GM18526 (cell line): ENCODE data around the gene TPX2.

ENCODE experiments used
- POLR2A ChIP-seq: IDR thresholded peaks from 3 replicates; pipeline ENCODE4 v1.6.1; 2011; ENCODE audit not compliant: insufficient read length; ENCODE audit errors: extremely low read depth

The TPX2 gene

GRCh38 chr20:31704225-31705119, 34.6 kb upstream of the TPX2 start:
- no peak for TF ChIP-seq POLR2A

- TF ChIP-seq POLR2A, result no peak
Observed at GRCh38 chr20:31705191-31705590, 33.9 kb upstream of the TPX2 start.

GRCh38 chr20:31705598-31706597, 33.2 kb upstream of the TPX2 start:
- no peak for TF ChIP-seq POLR2A

- no peak for TF ChIP-seq POLR2A
Observed at GRCh38 chr20:31706607-31707257, 32.4 kb upstream of the TPX2 start.

- no peak for TF ChIP-seq POLR2A
Observed at GRCh38 chr20:31707258-31707615, 31.9 kb upstream of the TPX2 start.

- no peak for TF ChIP-seq POLR2A
Observed at GRCh38 chr20:31707994-31708735, 30.9 kb upstream of the TPX2 start.

GRCh38 chr20:31708736-31709534, 30.2 kb upstream of the TPX2 start:
- no peak for TF ChIP-seq POLR2A

- no peak for TF ChIP-seq POLR2A
Observed at GRCh38 chr20:31709939-31710338, 29.2 kb upstream of the TPX2 start.

GRCh38 chr20:31710423-31711108, 28.5 kb upstream of the TPX2 start:
- no peak for TF ChIP-seq POLR2A

GRCh38 chr20:31711179-31712111, 27.6 kb upstream of the TPX2 start:
- TF ChIP-seq POLR2A, result no peak

- no peak for TF ChIP-seq POLR2A
Observed at GRCh38 chr20:31712112-31712553, 27.0 kb upstream of the TPX2 start.
